HepG2 (cell line): Measurements from ENCODE around the gene MAGIX. TPM values are rescaled to one million over a fixed set of nuclear protein-coding genes. Genes with fewer than 3 reads are reported as not detected.

ENCODE experiments used
- ATAC-seq: fragments of 200-7000 bp; cut with Tn5 transposase; 3 replicates; pipeline ENCODE4 v1.9.1; 2020; ENCODE audit warnings: mild to moderate bottlenecking, moderate library complexity
- BruUV-seq: library from RNA; stranded (reverse); fragments of 400-500 nt; replicated peaks from 2 replicates; lab custom pipeline; 2021; lab: Mats Ljungman, UMichigan
- CTCF ChIA-PET: fragments of 300-600 bp; formaldehyde crosslinking; extraction: SDS; loops from one replicate; lab custom pipeline; 2021; ENCODE audit warnings: low total read pairs, inconsistent platforms, low intra/inter-chr PET ratio; lab: Yijun Ruan, JAX
- POLR2A ChIA-PET: fragments of 350-600 bp; sonication (Branson Sonifier 250); formaldehyde crosslinking; loops from one replicate; lab custom pipeline; 2020; ENCODE audit warnings: antibody characterized with exemption, inconsistent platforms; lab: Yijun Ruan, JAX
- DNase-seq: peaks from one replicate; pipeline ENCODE4 v3.0.0-alpha.2; 2015; ENCODE audit warnings: low spot score
- FAIRE-seq: peaks from 3 replicates; lab custom pipeline; 2011; peaks lifted over from hg19 to GRCh38; lab: Jason Lieb, UNC
- H2AFZ ChIP-seq: one replicate; pipeline ENCODE4 v1.6.1; 2011; ENCODE audit warnings: low read length, inconsistent platforms
- H3K27ac ChIP-seq: fragments of 300-600 bp; 3 replicates; pipeline ENCODE4 v1.8.0; 2011; ENCODE audit warnings: mixed run types, mild to moderate bottlenecking, mixed read lengths, low read length, inconsistent platforms; ENCODE audit not compliant: insufficient read depth; ENCODE audit errors: extremely low read length
- H3K27me3 ChIP-seq, 2 experiments: fragments of 200-600 bp in 1 of 2; 2 replicates in 1 of 2; 3 replicates in 1 of 2; pipeline versions ENCODE4 v1.6.0 to v1.8.0; 2011; ENCODE audit warnings: low read length in 2 of 2, mild to moderate bottlenecking in 2 of 2, moderate library complexity in 2 of 2, inconsistent platforms in 1 of 2; ENCODE audit not compliant: insufficient read depth in 2 of 2, control insufficient read depth in 1 of 2
- H3K36me3 ChIP-seq, 2 experiments: fragments of 200-600 bp in 1 of 2; replicated peaks in 1 of 2; 2 replicates in 1 of 2; 3 replicates in 1 of 2; pipeline versions ENCODE4 v1.5.1 to v1.8.0; 2011; ENCODE audit warnings: low read length in 2 of 2, inconsistent platforms in 1 of 2; ENCODE audit not compliant: insufficient read depth in 2 of 2, control insufficient read depth in 1 of 2
- H3K4me1 ChIP-seq: 2 replicates; pipeline ENCODE4 v1.5.1; 2012; ENCODE audit warnings: low read length, inconsistent platforms; ENCODE audit not compliant: insufficient read depth
- H3K4me2 ChIP-seq: 2 replicates; pipeline ENCODE4 v1.6.0; 2011; ENCODE audit warnings: low read depth, low read length, inconsistent platforms
- H3K4me3 ChIP-seq, 3 experiments: fragments of 200-600 bp in 1 of 3; sonication (generic), shearing (Covaris generic) in 1 of 3; replicated peaks in 1 of 3; 2 replicates each; pipeline ENCODE4 v1.5.1; 2011 to 2016; ENCODE audit warnings: low read length in 3 of 3, inconsistent platforms in 2 of 3, low read depth in 2 of 3, mild to moderate bottlenecking in 2 of 3, control low read depth in 1 of 3, mixed read lengths in 1 of 3; ENCODE audit not compliant: insufficient read depth in 1 of 3
- H3K79me2 ChIP-seq: one replicate; pipeline ENCODE4 v1.6.1; 2011; ENCODE audit warnings: low read length, inconsistent platforms; ENCODE audit not compliant: insufficient read depth
- H3K9ac ChIP-seq: 2 replicates; pipeline ENCODE4 v1.6.0; 2011; ENCODE audit warnings: mild to moderate bottlenecking, low read depth, low read length, inconsistent platforms; ENCODE audit not compliant: insufficient read depth
- H3K9me3 ChIP-seq: 2 replicates; pipeline ENCODE4 v1.5.1; 2012; ENCODE audit warnings: mild to moderate bottlenecking, low read length
- H4K20me1 ChIP-seq: 2 replicates; pipeline ENCODE4 v1.6.0; 2011; ENCODE audit warnings: inconsistent platforms, mild to moderate bottlenecking, low read length, moderate library complexity; ENCODE audit not compliant: insufficient read depth
- CC2D1A ChIP-seq: sonication (generic); formaldehyde crosslinking; IDR thresholded peaks from 2 replicates; pipeline ENCODE4 v1.8.1; 2023; ENCODE audit warnings: mild to moderate bottlenecking, missing genetic modification reagents
- CREBL2 ChIP-seq: sonication (generic); formaldehyde crosslinking; IDR thresholded peaks from 2 replicates; pipeline ENCODE4 v1.8.1; 2023; ENCODE audit warnings: missing genetic modification reagents, mild to moderate bottlenecking, borderline replicate concordance
- HBP1 ChIP-seq: IDR thresholded peaks from 2 replicates; pipeline ENCODE4 v1.6.1; 2016; ENCODE audit warnings: low read depth, control low read depth
- MEIS2 ChIP-seq: sonication (generic); formaldehyde crosslinking; IDR thresholded peaks from 2 replicates; pipeline ENCODE4 v1.9.0; 2021; ENCODE audit warnings: mild to moderate bottlenecking, missing genetic modification reagents
- NCOA2 ChIP-seq: sonication (generic); formaldehyde crosslinking; IDR thresholded peaks from 2 replicates; pipeline ENCODE4 v1.8.0; 2022; ENCODE audit warnings: inconsistent platforms
- SP1 ChIP-seq, 2 experiments: fragments of 450-650 bp in 1 of 2; sonication (generic) in 1 of 2; formaldehyde crosslinking in 1 of 2; IDR thresholded peaks; 2 replicates each; pipeline versions ENCODE4 v1.4.0 to v1.6.1; 2016 to 2020; ENCODE audit warnings: missing genetic modification reagents in 1 of 2
- TCF7 ChIP-seq: sonication (generic); IDR thresholded peaks from 2 replicates; pipeline ENCODE4 v1.6.1; 2016; ENCODE audit warnings: antibody characterized with exemption, low read depth
- TOPORS ChIP-seq: sonication (generic); formaldehyde crosslinking; IDR thresholded peaks from 2 replicates; pipeline ENCODE4 v1.8.0; 2023; ENCODE audit warnings: mild to moderate bottlenecking, missing genetic modification reagents
- ZNF564 ChIP-seq: sonication (generic); formaldehyde crosslinking; IDR thresholded peaks from 2 replicates; pipeline ENCODE4 v1.8.1; 2023; ENCODE audit warnings: mild to moderate bottlenecking, missing genetic modification reagents
- WGBS: methylation state at CpG from one replicate; pipeline ENCODE4 v1.1.6; 2017; ENCODE audit warnings: low lambda C conversion rate; 5-methylcytosine and 5-hydroxymethylcytosine counted together
- in situ Hi-C: cut with HindIII; loops from 2 replicates; pipeline ENCODE4 v1.10.0; 2017; ENCODE audit warnings: low pct_unique_long_range_greater_than_20kb; ENCODE audit not compliant: extremely low pct_ligation_motif_present
- intact Hi-C: fragments of 100-400 bp; cut with micrococcal nuclease; formaldehyde crosslinking; loops from one replicate; pipeline ENCODE4 v1.10.0; 2022; ENCODE audit not compliant: unreplicated experiment
- polyA plus RNA-seq, 8 experiments: library from polyadenylated mRNA; depleted of rRNA in 3 of 8; stranded (reverse) in 7 of 8; unstranded in 1 of 8; fragments of >200 nt; fragmentation: Illumina TruSeq in 4 of 8; extraction: Trizol in 4 of 8; gene quantifications; 2 replicates each; pipeline versions ENCODE4 v1.2.1 to v1.2.3, GENCODE V29; 2011 to 2016; ENCODE audit warnings: low read depth in 4 of 8, missing spikeins in 1 of 8, mixed read lengths in 1 of 8; ENCODE audit not compliant: insufficient read depth in 1 of 8
- total RNA-seq, 5 experiments: library from RNA; depleted of rRNA; stranded (reverse); fragments of >200 nt; fragmentation: Illumina TruSeq; extraction: Trizol; gene quantifications; 2 replicates each; pipeline ENCODE4 v1.2.3, GENCODE V29; 2016; ENCODE audit warnings: low read depth in 1 of 5
- TF ChIP-seq, protein P1 (sequence below): sonication (generic); formaldehyde crosslinking; IDR thresholded peaks from 2 replicates; pipeline ENCODE4 v1.4.0; 2020; ENCODE audit warnings: missing genetic modification reagents

The MAGIX gene
- total and polyA plus RNA-seq, 2 of the 13 experiments (the other 11 are each of a cell fraction or from before 2014, with no cell fraction given): 0.63 to 1.2 TPM

- TF ChIP-seq, protein P1, sequence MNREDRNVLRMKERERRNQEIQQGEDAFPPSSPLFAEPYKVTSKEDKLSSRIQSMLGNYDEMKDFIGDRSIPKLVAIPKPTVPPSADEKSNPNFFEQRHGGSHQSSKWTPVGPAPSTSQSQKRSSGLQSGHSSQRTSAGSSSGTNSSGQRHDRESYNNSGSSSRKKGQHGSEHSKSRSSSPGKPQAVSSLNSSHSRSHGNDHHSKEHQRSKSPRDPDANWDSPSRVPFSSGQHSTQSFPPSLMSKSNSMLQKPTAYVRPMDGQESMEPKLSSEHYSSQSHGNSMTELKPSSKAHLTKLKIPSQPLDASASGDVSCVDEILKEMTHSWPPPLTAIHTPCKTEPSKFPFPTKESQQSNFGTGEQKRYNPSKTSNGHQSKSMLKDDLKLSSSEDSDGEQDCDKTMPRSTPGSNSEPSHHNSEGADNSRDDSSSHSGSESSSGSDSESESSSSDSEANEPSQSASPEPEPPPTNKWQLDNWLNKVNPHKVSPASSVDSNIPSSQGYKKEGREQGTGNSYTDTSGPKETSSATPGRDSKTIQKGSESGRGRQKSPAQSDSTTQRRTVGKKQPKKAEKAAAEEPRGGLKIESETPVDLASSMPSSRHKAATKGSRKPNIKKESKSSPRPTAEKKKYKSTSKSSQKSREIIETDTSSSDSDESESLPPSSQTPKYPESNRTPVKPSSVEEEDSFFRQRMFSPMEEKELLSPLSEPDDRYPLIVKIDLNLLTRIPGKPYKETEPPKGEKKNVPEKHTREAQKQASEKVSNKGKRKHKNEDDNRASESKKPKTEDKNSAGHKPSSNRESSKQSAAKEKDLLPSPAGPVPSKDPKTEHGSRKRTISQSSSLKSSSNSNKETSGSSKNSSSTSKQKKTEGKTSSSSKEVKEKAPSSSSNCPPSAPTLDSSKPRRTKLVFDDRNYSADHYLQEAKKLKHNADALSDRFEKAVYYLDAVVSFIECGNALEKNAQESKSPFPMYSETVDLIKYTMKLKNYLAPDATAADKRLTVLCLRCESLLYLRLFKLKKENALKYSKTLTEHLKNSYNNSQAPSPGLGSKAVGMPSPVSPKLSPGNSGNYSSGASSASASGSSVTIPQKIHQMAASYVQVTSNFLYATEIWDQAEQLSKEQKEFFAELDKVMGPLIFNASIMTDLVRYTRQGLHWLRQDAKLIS (CRISPR knock-in tag): no peak
- no peak for TF ChIP-seq CC2D1A (CRISPR knock-in tag)
- TF ChIP-seq SP1 (IDR thresholded peaks at IDR 0.05): no peak
- TF ChIP-seq SP1 (CRISPR knock-in tag; IDR thresholded peaks at IDR 0.05): no peak
- no peak for TF ChIP-seq ZNF564 (CRISPR knock-in tag)
Observed at GRCh38 chrX:49187526-49187925, 25.0 kb downstream of the MAGIX start (continued).

DNA sequence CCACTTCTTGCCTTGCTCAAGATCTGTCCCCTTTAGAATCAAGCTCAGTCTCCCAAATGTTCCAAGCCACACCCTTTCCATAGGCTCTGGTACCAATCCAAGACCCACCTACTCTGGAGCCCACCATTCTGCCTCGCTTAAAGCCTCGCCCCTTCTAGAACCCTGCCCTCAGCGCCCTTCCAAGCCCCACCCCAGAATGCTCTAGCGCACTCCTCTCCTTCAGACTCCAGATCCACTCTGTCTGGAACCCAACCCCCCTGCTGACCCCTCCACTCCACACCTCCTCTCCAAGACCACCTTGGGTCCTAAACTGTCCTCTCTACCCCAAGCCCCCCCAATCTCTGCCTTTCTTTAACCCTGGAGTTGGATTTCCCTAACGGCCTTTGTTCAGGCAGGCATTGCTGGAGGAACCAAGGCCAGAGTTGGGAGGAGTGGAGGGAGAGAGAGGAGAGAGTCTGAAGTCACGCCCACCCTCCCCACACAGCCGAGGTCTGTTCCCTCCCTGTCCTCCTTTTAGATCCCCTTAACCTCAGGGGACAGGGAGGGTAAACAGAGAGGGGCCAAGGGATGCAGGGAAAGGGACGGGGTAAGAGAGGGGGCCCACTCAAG is 26.0 kb downstream of the MAGIX start:
- no peaks in the 10 kb centered on the region for H3K27me3 ChIP-seq
- DNase-seq (no peak), ATAC-seq (no peak), FAIRE-seq (peak; percentile 4)
- peak overlapping the region; percentile 27; the same call in 1 of the 2 replicates for H3K4me2 ChIP-seq
- no peak overlapping the region for H3K4me3 ChIP-seq
- no peak for TF ChIP-seq HBP1 (CRISPR knock-in tag)
- no peak for TF ChIP-seq NCOA2 (CRISPR knock-in tag)
- no peak for TF ChIP-seq CREBL2 (CRISPR knock-in tag)
- TF ChIP-seq TOPORS (CRISPR knock-in tag): no peak
- no peak for TF ChIP-seq MEIS2 (CRISPR knock-in tag)
- TF ChIP-seq TCF7: no peak
- H3K4me1 ChIP-seq: peaks cover 48% of the 10 kb centered on the region
- H4K20me1 ChIP-seq: no peaks in the 10 kb centered on the region
- CTCF ChIA-PET: no interaction called here
- intact Hi-C loops: loop anchor here (5.0 kb wide), 1 partner anchor 451 kb away; no protein-coding TSS in a partner anchor
- WGBS: 61% methylated on average over 7 of the region's 8 CpGs
- H3K27ac ChIP-seq: no peak overlapping the region
- in situ Hi-C loops: loop anchor here (5.0 kb wide), 1 partner anchor 66 kb away; the partner anchor contains the start of gene GPKOW
- POLR2A ChIA-PET: no interaction called here
- H3K9me3 ChIP-seq: no peaks in the 10 kb centered on the region
- H3K36me3 ChIP-seq: no peaks in the 10 kb centered on the region; a peak in 1 of 5 replicates
- H3K9ac ChIP-seq: no peak overlapping the region
- H2AFZ ChIP-seq: no peak overlapping the region
- no TSS peak for BruUV-seq
- no peaks in the 10 kb centered on the region for H3K79me2 ChIP-seq
